WTC11 (cell line): Measurements from ENCODE around the gene ENAM. TPM values are rescaled to one million over a fixed set of nuclear protein-coding genes. Genes with fewer than 3 reads are reported as not detected.

Experiments
- ATAC-seq: fragments of 200-7000 bp; cut with Tn5 transposase; 2 replicates; pipeline ENCODE4 v1.10.0; 2021; ENCODE audit warnings: mild to moderate bottlenecking, moderate library complexity
- CTCF ChIA-PET: fragments of 300-600 bp; sonication (Branson Sonifier 250); formaldehyde crosslinking; loops from one replicate; lab custom pipeline; 2021; ENCODE audit warnings: antibody characterized with exemption; lab: Charles Lee
- POLR2A ChIA-PET: fragments of 350-600 bp; sonication (Branson Sonifier 250); formaldehyde crosslinking; loops from one replicate; lab custom pipeline; 2021; ENCODE audit warnings: antibody characterized with exemption; lab: Charles Lee
- DNase-seq: peaks from one replicate; pipeline ENCODE4 v3.0.0; 2021; ENCODE audit warnings: low spot score
- H3K27ac Mint-ChIP-seq: 2 replicates; pipeline ENCODE4 v1.8.0; 2021; ENCODE audit warnings: mixed read lengths
- H3K27me3 Mint-ChIP-seq: 2 replicates; pipeline ENCODE4 v1.8.0; 2021; ENCODE audit warnings: low read depth, mild to moderate bottlenecking, moderate library complexity, mixed read lengths
- H3K36me3 Mint-ChIP-seq: 2 replicates; pipeline ENCODE4 v1.8.0; 2021; ENCODE audit warnings: mixed read lengths
- H3K4me1 Mint-ChIP-seq: 2 replicates; pipeline ENCODE4 v1.8.0; 2022; ENCODE audit warnings: mixed read lengths
- H3K4me3 Mint-ChIP-seq: 2 replicates; pipeline ENCODE4 v1.8.0; 2021; ENCODE audit warnings: mild to moderate bottlenecking, moderate library complexity, mixed read lengths
- H3K9me3 Mint-ChIP-seq: 2 replicates; pipeline ENCODE4 v1.8.0; 2021; ENCODE audit warnings: mixed read lengths
- FOXP1 ChIP-seq: sonication (generic); formaldehyde crosslinking; IDR thresholded peaks from 2 replicates; pipeline ENCODE4 v1.8.0; 2022; ENCODE audit warnings: missing genetic modification reagents, mild to moderate bottlenecking, moderate library complexity, borderline replicate concordance
- GRHL2 ChIP-seq: fragments of 250-450 bp; sonication (Bioruptor Pico); IDR thresholded peaks from 2 replicates; pipeline ENCODE4 v1.8.0; 2022; ENCODE audit warnings: mild to moderate bottlenecking, moderate library complexity; ENCODE audit not compliant: insufficient replicate concordance, severe bottlenecking
- IRF2 ChIP-seq: sonication (generic); formaldehyde crosslinking; IDR thresholded peaks from 2 replicates; pipeline ENCODE4 v1.8.0; 2022; ENCODE audit warnings: low read depth, missing genetic modification reagents, borderline replicate concordance
- JUN ChIP-seq: sonication (generic); formaldehyde crosslinking; IDR thresholded peaks from 2 replicates; pipeline ENCODE4 v1.8.0; 2023; ENCODE audit warnings: mild to moderate bottlenecking, missing genetic modification reagents
- MXD4 ChIP-seq: fragments of 250-450 bp; sonication (Bioruptor Pico); IDR thresholded peaks from 2 replicates; pipeline ENCODE4 v1.8.0; 2021; ENCODE audit warnings: mild to moderate bottlenecking, moderate library complexity, borderline replicate concordance
- NFE2L1 ChIP-seq: sonication (generic); formaldehyde crosslinking; IDR thresholded peaks from 2 replicates; pipeline ENCODE4 v1.8.1; 2023; ENCODE audit warnings: missing genetic modification reagents
- NFYB ChIP-seq: sonication (generic); formaldehyde crosslinking; conservative IDR thresholded peaks from 2 replicates; pipeline ENCODE4 v1.8.0; 2022; ENCODE audit warnings: low read depth, missing genetic modification reagents
- NR1H2 ChIP-seq: sonication (generic); formaldehyde crosslinking; IDR thresholded peaks from 2 replicates; pipeline ENCODE4 v1.9.0; 2021; ENCODE audit warnings: mild to moderate bottlenecking, moderate library complexity, missing genetic modification reagents
- OVOL2 ChIP-seq: fragments of 250-450 bp; sonication (Bioruptor Pico); IDR thresholded peaks from 2 replicates; pipeline ENCODE4 v1.9.0; 2021; ENCODE audit warnings: mild to moderate bottlenecking, borderline replicate concordance
- SOX15 ChIP-seq: fragments of 250-450 bp; sonication (Bioruptor Pico); IDR thresholded peaks from 2 replicates; pipeline ENCODE4 v1.9.0; 2021; ENCODE audit warnings: mild to moderate bottlenecking
- TCF7 ChIP-seq: sonication (generic); formaldehyde crosslinking; IDR thresholded peaks from 2 replicates; pipeline ENCODE4 v1.8.0; 2022; ENCODE audit warnings: mild to moderate bottlenecking, low read depth, missing genetic modification reagents, moderate library complexity
- TP53 ChIP-seq: sonication (generic); formaldehyde crosslinking; IDR thresholded peaks from 2 replicates; pipeline ENCODE4 v1.8.1; 2023; ENCODE audit warnings: mild to moderate bottlenecking, missing genetic modification reagents
- USF2 ChIP-seq: sonication (generic); formaldehyde crosslinking; IDR thresholded peaks from 2 replicates; pipeline ENCODE4 v1.8.1; 2023; ENCODE audit warnings: mild to moderate bottlenecking, missing genetic modification reagents, moderate library complexity
- ZNF425 ChIP-seq: fragments of 250-450 bp; sonication (Bioruptor Pico); conservative IDR thresholded peaks from 2 replicates; pipeline ENCODE4 v1.9.0; 2021; ENCODE audit warnings: mild to moderate bottlenecking
- total RNA-seq: library from RNA; stranded (reverse); gene quantifications from 3 replicates; pipeline ENCODE4 v1.2.3, GENCODE V29; 2021
- TF ChIP-seq, protein P1 (sequence below): sonication (generic); formaldehyde crosslinking; conservative IDR thresholded peaks from 2 replicates; pipeline ENCODE4 v1.8.1; 2022; ENCODE audit warnings: mild to moderate bottlenecking, missing genetic modification reagents
- TF ChIP-seq, protein P2 (sequence below): fragments of 200-600 bp; IDR thresholded peaks from 2 replicates; pipeline ENCODE4 v1.8.0; 2022; ENCODE audit warnings: antibody characterized with exemption
- TF ChIP-seq, protein P3 (sequence below): sonication (generic); formaldehyde crosslinking; IDR thresholded peaks from 2 replicates; pipeline ENCODE4 v1.8.1; 2022; ENCODE audit warnings: low read depth, mild to moderate bottlenecking, moderate library complexity, missing genetic modification reagents, borderline replicate concordance
- TF ChIP-seq, protein P4 (sequence below): fragments of 250-450 bp; sonication (Bioruptor Pico); IDR thresholded peaks from 2 replicates; pipeline ENCODE4 v1.9.0; 2021; ENCODE audit warnings: mild to moderate bottlenecking
- TF ChIP-seq, protein P5 (sequence below): sonication (generic); formaldehyde crosslinking; IDR thresholded peaks from 2 replicates; pipeline ENCODE4 v1.8.0; 2022; ENCODE audit warnings: mild to moderate bottlenecking, missing genetic modification reagents
- TF ChIP-seq, protein P6 (sequence below): sonication (generic); formaldehyde crosslinking; IDR thresholded peaks from 2 replicates; pipeline ENCODE4 v1.8.1; 2022; ENCODE audit warnings: missing genetic modification reagents, borderline replicate concordance
- TF ChIP-seq, protein P7 (sequence below): sonication (generic); formaldehyde crosslinking; IDR thresholded peaks from 2 replicates; pipeline ENCODE4 v1.8.0; 2022; ENCODE audit warnings: mild to moderate bottlenecking, missing genetic modification reagents

The ENAM gene
- total RNA-seq, 1 experiment from 2014 or later = not detected

DNA sequence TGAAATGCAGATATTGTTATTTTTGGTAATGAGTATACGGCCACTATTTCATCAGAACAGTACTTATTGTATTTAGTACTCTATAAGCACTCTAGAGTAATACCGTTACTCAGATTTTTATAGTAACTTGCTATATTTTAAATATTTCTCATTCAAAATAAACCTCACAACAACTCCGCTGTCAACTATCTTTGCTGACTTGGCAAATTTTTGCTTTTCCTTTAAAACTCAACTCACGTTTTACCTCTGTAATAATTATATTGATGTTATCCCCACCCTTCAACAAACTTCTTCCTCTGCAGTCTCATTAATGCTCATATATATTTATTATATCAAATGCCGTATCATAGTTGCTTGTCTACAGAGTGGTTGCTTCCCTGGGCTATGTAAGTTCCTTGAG, 28.8 kb downstream of the ENAM start (continued):
- TF ChIP-seq TP53 (CRISPR knock-in tag) = no peak
- TF ChIP-seq, protein P1, sequence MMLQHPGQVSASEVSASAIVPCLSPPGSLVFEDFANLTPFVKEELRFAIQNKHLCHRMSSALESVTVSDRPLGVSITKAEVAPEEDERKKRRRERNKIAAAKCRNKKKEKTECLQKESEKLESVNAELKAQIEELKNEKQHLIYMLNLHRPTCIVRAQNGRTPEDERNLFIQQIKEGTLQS (CRISPR knock-in tag) = no peak
- no peak for TF ChIP-seq FOXP1 (CRISPR knock-in tag)
- no peak for TF ChIP-seq USF2 (CRISPR knock-in tag)
- TF ChIP-seq TCF7 = no peak
- no peak for TF ChIP-seq NR1H2 (CRISPR knock-in tag)
- TF ChIP-seq, protein P2, sequence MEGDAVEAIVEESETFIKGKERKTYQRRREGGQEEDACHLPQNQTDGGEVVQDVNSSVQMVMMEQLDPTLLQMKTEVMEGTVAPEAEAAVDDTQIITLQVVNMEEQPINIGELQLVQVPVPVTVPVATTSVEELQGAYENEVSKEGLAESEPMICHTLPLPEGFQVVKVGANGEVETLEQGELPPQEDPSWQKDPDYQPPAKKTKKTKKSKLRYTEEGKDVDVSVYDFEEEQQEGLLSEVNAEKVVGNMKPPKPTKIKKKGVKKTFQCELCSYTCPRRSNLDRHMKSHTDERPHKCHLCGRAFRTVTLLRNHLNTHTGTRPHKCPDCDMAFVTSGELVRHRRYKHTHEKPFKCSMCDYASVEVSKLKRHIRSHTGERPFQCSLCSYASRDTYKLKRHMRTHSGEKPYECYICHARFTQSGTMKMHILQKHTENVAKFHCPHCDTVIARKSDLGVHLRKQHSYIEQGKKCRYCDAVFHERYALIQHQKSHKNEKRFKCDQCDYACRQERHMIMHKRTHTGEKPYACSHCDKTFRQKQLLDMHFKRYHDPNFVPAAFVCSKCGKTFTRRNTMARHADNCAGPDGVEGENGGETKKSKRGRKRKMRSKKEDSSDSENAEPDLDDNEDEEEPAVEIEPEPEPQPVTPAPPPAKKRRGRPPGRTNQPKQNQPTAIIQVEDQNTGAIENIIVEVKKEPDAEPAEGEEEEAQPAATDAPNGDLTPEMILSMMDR = no peak
- no peak for TF ChIP-seq ZNF425 (CRISPR knock-in tag)
- TF ChIP-seq, protein P3, sequence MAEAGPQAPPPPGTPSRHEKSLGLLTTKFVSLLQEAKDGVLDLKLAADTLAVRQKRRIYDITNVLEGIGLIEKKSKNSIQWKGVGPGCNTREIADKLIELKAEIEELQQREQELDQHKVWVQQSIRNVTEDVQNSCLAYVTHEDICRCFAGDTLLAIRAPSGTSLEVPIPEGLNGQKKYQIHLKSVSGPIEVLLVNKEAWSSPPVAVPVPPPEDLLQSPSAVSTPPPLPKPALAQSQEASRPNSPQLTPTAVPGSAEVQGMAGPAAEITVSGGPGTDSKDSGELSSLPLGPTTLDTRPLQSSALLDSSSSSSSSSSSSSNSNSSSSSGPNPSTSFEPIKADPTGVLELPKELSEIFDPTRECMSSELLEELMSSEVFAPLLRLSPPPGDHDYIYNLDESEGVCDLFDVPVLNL = no peak

GRCh38 chr4:70658418-70658817, 29.9 kb downstream of the ENAM start:
- Mint-ChIP-seq H3K4me3 (no peak overlapping the region), H3K27me3 (no peaks in the 10 kb centered on the region), H3K36me3 (no peaks in the 10 kb centered on the region), H3K4me1 (no peaks in the 10 kb centered on the region), H3K27ac (no peak overlapping the region)
- ChIA-PET POLR2A (no interaction called here), CTCF (no interaction called here)
- no peak for TF ChIP-seq SOX15 (CRISPR knock-in tag)
- TF ChIP-seq, protein P4, sequence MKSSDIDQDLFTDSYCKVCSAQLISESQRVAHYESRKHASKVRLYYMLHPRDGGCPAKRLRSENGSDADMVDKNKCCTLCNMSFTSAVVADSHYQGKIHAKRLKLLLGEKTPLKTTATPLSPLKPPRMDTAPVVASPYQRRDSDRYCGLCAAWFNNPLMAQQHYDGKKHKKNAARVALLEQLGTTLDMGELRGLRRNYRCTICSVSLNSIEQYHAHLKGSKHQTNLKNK (CRISPR knock-in tag) = no peak
- TF ChIP-seq MXD4 (CRISPR knock-in tag) = no peak
- no peak for TF ChIP-seq JUN (CRISPR knock-in tag)
- no peak for TF ChIP-seq GRHL2 (CRISPR knock-in tag)
- TF ChIP-seq, protein P5, sequence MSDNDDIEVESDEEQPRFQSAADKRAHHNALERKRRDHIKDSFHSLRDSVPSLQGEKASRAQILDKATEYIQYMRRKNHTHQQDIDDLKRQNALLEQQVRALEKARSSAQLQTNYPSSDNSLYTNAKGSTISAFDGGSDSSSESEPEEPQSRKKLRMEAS (CRISPR knock-in tag) = no peak
- no peak for TF ChIP-seq NR1H2 (CRISPR knock-in tag)
- no peak for TF ChIP-seq NFYB (CRISPR knock-in tag)
- TF ChIP-seq, all 79 proteins: peak for 0
- DNase-seq (no peak), ATAC-seq (no peak)
- H3K9me3 Mint-ChIP-seq = no peaks in the 10 kb centered on the region

DNA sequence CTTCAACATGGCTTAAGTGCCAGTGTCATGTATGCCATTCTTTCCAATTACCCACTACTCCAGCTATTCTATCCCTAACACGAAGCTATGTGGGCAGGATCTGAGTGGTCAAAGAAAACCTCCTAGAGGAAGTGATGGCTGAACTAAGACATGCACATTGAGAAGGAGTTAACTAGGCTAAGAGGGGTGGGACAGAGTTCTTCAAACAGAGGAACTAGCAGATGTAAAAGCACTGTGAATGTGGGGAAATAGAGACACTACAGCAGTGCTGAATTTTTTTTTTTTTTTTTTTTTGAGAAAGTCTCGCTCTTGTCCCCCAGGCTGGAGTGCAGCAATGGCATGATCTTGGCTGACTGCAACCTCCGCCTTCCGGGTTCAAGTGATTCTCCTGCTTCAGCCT, 31.6 kb downstream of the ENAM start:
- Mint-ChIP-seq H3K27ac (no peak overlapping the region), H3K4me3 (no peak overlapping the region), H3K27me3 (no peaks in the 10 kb centered on the region), H3K9me3 (no peaks in the 10 kb centered on the region), H3K4me1 (no peaks in the 10 kb centered on the region), H3K36me3 (no peaks in the 10 kb centered on the region)
- ChIA-PET POLR2A (interaction anchor here (0.7 kb wide), 1 partner anchor 278 kb away, joined by 4 read pairs; no protein-coding TSS in a partner anchor), CTCF (no interaction called here)
- no peak for DNase-seq
- no peak for ATAC-seq
- TF ChIP-seq, protein P6, sequence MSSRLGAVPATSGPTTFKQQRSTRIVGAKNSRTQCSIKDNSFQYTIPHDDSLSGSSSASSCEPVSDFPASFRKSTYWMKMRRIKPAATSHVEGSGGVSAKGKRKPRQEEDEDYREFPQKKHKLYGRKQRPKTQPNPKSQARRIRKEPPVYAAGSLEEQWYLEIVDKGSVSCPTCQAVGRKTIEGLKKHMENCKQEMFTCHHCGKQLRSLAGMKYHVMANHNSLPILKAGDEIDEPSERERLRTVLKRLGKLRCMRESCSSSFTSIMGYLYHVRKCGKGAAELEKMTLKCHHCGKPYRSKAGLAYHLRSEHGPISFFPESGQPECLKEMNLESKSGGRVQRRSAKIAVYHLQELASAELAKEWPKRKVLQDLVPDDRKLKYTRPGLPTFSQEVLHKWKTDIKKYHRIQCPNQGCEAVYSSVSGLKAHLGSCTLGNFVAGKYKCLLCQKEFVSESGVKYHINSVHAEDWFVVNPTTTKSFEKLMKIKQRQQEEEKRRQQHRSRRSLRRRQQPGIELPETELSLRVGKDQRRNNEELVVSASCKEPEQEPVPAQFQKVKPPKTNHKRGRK (CRISPR knock-in tag) = no peak
- TF ChIP-seq, protein P5 (CRISPR knock-in tag) = no peak
- TF ChIP-seq, protein P7, sequence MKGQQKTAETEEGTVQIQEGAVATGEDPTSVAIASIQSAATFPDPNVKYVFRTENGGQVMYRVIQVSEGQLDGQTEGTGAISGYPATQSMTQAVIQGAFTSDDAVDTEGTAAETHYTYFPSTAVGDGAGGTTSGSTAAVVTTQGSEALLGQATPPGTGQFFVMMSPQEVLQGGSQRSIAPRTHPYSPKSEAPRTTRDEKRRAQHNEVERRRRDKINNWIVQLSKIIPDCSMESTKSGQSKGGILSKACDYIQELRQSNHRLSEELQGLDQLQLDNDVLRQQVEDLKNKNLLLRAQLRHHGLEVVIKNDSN (CRISPR knock-in tag) = no peak
- TF ChIP-seq, protein P3 = no peak
- TF ChIP-seq OVOL2 (no peak), IRF2 (no peak), NFE2L1 (CRISPR knock-in tag) (no peak)
